K562 (cell line): ENCODE data around the gene SERPIND1. TPM values are rescaled to one million over a fixed set of nuclear protein-coding genes. Genes with fewer than 3 reads are reported as not detected.

Experiments used
- BMI1 ChIP-seq: fragments of 150-350 bp; IDR thresholded peaks from 2 replicates; pipeline ENCODE4 v1.6.1; 2014; ENCODE audit warnings: low read length
- EGR1 ChIP-seq: fragments of 450-650 bp; conservative IDR thresholded peaks from 2 replicates; pipeline ENCODE4 v1.6.1; 2017; ENCODE audit warnings: mild to moderate bottlenecking
- FOXK2 ChIP-seq, 2 experiments: fragments of 450-650 bp; IDR thresholded peaks in 1 of 2; conservative IDR thresholded peaks in 1 of 2; 2 replicates each; pipeline ENCODE4 v1.6.1; 2016; ENCODE audit warnings: low read depth in 2 of 2, mild to moderate bottlenecking in 1 of 2
- GABPB1 ChIP-seq: sonication (generic); formaldehyde crosslinking; IDR thresholded peaks from 2 replicates; pipeline ENCODE4 v1.8.0; 2022; ENCODE audit warnings: mild to moderate bottlenecking, missing genetic modification reagents
- GABPB2 ChIP-seq: fragments of 250-450 bp; sonication (Bioruptor Pico); conservative IDR thresholded peaks from 2 replicates; pipeline ENCODE4 v1.5.1; 2021; ENCODE audit warnings: mild to moderate bottlenecking
- HNRNPL ChIP-seq: fragments of 200-400 bp; formaldehyde crosslinking; IDR thresholded peaks from 2 replicates; pipeline ENCODE4 v1.6.1; 2017; ENCODE audit warnings: low read depth, mild to moderate bottlenecking, low read length
- JUND ChIP-seq, 2 experiments: IDR thresholded peaks; 2 replicates in 1 of 2; 3 replicates in 1 of 2; pipeline ENCODE4 v1.6.1; 2011; ENCODE audit warnings: borderline replicate concordance in 2 of 2, low read depth in 2 of 2, low read length in 2 of 2, improper control_type of control experiment in 1 of 2, missing biosample characterization in 1 of 2, missing genetic modification characterization in 1 of 2, missing genetic modification reagents in 1 of 2
- MAFG ChIP-seq: fragments of 450-650 bp; conservative IDR thresholded peaks from 2 replicates; pipeline ENCODE4 v1.6.1; 2016; ENCODE audit warnings: missing genetic modification characterization, missing compliant biosample characterization
- MTA2 ChIP-seq: fragments of 450-650 bp; IDR thresholded peaks from 2 replicates; pipeline ENCODE4 v1.6.1; 2016; ENCODE audit warnings: low read depth
- PHB2 ChIP-seq: fragments of 450-650 bp; IDR thresholded peaks from 2 replicates; pipeline ENCODE4 v1.6.1; 2017; ENCODE audit warnings: low read depth
- RBFOX2 ChIP-seq: fragments of 200-400 bp; formaldehyde crosslinking; IDR thresholded peaks from 2 replicates; pipeline ENCODE4 v1.6.1; 2017; ENCODE audit warnings: low read depth, mild to moderate bottlenecking, low read length, moderate library complexity
- SIN3A ChIP-seq, 2 experiments: fragments of 150-350 bp in 1 of 2; IDR thresholded peaks; 2 replicates each; pipeline ENCODE4 v1.6.1; 2011 to 2016; ENCODE audit warnings: borderline replicate concordance in 2 of 2, low read depth in 2 of 2, low read length in 2 of 2, mild to moderate bottlenecking in 2 of 2, moderate library complexity in 2 of 2; ENCODE audit not compliant: control insufficient read depth in 1 of 2
- TFAM ChIP-seq: fragments of 250-450 bp; sonication (Bioruptor Pico); conservative IDR thresholded peaks from 2 replicates; pipeline ENCODE4 v1.5.0; 2021; ENCODE audit warnings: mild to moderate bottlenecking, moderate library complexity
- TSC22D4 ChIP-seq: fragments of 450-650 bp; IDR thresholded peaks from 2 replicates; pipeline ENCODE4 v1.6.1; 2016; ENCODE audit warnings: missing genetic modification characterization, missing biosample characterization, control low read depth
- polyA plus RNA-seq, 8 experiments: library from polyadenylated mRNA; depleted of rRNA in 4 of 8; stranded (reverse) in 5 of 8; unstranded in 3 of 8; fragments of >200 nt; fragmentation: Nextera tagmentation in 2 of 8; fragmentation: Illumina TruSeq in 1 of 8; extraction: Ambion mirVana in 2 of 8; extraction: Trizol in 1 of 8; gene quantifications; 2 replicates each; pipeline versions ENCODE4 v1.2.1 to v1.2.3, GENCODE V29; 2011 to 2014; ENCODE audit warnings: inconsistent platforms in 1 of 8, missing spikeins in 1 of 8
- total RNA-seq, 7 experiments: library from RNA; depleted of rRNA in 6 of 7; stranded (reverse); fragments of >200 nt in 6 of 7; fragmentation: Illumina TruSeq in 2 of 7; extraction: Trizol in 2 of 7; gene quantifications; 2 replicates each; pipeline versions ENCODE4 v1.2.1 to v1.2.3, GENCODE V29; 2011 to 2021; ENCODE audit warnings: low replicate concordance in 1 of 7
- TF ChIP-seq, protein P1 (sequence below): sonication (generic); formaldehyde crosslinking; IDR thresholded peaks from 2 replicates; pipeline ENCODE4 v1.8.0; 2023; ENCODE audit warnings: missing genetic modification reagents, mild to moderate bottlenecking, borderline replicate concordance
- TF ChIP-seq, protein P2 (sequence below): fragments of 450-650 bp; IDR thresholded peaks from 2 replicates; pipeline ENCODE4 v1.6.1; 2016; ENCODE audit warnings: borderline replicate concordance
- TF ChIP-seq, protein P3 (sequence below): IDR thresholded peaks from 2 replicates; pipeline ENCODE4 v1.6.1; 2011; ENCODE audit not compliant: insufficient read length; ENCODE audit errors: extremely low read depth
- TF ChIP-seq, protein P4 (sequence below): fragments of 200-800 bp; sonication (Bioruptor generic); IDR thresholded peaks from 2 replicates; pipeline ENCODE4 v1.6.1; 2017; ENCODE audit warnings: missing genetic modification characterization, missing compliant biosample characterization

The SERPIND1 gene
- total and polyA plus RNA-seq, 9 of the 15 experiments (the other 6 are each of a cell fraction or from before 2014, with no cell fraction given) = 0.04 to 0.11 (median 0.09) TPM; not detected in 6

DNA sequence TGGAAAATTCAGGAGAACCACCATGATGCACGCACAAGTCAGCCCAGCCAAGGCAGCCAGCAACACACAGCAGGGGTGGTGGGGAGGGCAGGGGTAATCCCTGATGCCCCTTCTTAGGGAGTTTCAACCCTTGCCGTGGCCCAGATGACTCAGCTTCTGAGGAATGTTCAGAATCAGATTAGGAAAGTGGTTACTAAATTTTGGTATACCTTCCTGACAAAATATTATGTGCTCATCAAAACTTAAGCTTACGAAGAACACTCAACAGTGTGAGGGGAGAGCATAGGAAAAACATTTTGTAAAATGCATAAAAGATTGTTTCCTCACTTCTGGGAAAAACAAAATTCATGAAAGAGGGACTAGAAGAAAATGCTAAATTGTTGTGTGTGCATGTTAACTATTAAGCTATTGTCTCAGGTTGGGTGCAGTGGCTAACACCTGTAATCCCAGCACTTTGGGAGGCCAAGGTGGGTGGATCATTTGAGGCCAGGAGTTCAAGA is 32.1 kb downstream of the SERPIND1 start (continued):
- TF ChIP-seq, protein P1, sequence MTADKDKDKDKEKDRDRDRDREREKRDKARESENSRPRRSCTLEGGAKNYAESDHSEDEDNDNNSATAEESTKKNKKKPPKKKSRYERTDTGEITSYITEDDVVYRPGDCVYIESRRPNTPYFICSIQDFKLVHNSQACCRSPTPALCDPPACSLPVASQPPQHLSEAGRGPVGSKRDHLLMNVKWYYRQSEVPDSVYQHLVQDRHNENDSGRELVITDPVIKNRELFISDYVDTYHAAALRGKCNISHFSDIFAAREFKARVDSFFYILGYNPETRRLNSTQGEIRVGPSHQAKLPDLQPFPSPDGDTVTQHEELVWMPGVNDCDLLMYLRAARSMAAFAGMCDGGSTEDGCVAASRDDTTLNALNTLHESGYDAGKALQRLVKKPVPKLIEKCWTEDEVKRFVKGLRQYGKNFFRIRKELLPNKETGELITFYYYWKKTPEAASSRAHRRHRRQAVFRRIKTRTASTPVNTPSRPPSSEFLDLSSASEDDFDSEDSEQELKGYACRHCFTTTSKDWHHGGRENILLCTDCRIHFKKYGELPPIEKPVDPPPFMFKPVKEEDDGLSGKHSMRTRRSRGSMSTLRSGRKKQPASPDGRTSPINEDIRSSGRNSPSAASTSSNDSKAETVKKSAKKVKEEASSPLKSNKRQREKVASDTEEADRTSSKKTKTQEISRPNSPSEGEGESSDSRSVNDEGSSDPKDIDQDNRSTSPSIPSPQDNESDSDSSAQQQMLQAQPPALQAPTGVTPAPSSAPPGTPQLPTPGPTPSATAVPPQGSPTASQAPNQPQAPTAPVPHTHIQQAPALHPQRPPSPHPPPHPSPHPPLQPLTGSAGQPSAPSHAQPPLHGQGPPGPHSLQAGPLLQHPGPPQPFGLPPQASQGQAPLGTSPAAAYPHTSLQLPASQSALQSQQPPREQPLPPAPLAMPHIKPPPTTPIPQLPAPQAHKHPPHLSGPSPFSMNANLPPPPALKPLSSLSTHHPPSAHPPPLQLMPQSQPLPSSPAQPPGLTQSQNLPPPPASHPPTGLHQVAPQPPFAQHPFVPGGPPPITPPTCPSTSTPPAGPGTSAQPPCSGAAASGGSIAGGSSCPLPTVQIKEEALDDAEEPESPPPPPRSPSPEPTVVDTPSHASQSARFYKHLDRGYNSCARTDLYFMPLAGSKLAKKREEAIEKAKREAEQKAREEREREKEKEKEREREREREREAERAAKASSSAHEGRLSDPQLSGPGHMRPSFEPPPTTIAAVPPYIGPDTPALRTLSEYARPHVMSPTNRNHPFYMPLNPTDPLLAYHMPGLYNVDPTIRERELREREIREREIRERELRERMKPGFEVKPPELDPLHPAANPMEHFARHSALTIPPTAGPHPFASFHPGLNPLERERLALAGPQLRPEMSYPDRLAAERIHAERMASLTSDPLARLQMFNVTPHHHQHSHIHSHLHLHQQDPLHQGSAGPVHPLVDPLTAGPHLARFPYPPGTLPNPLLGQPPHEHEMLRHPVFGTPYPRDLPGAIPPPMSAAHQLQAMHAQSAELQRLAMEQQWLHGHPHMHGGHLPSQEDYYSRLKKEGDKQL (CRISPR knock-in tag) = no peak
- TF ChIP-seq, protein P2, sequence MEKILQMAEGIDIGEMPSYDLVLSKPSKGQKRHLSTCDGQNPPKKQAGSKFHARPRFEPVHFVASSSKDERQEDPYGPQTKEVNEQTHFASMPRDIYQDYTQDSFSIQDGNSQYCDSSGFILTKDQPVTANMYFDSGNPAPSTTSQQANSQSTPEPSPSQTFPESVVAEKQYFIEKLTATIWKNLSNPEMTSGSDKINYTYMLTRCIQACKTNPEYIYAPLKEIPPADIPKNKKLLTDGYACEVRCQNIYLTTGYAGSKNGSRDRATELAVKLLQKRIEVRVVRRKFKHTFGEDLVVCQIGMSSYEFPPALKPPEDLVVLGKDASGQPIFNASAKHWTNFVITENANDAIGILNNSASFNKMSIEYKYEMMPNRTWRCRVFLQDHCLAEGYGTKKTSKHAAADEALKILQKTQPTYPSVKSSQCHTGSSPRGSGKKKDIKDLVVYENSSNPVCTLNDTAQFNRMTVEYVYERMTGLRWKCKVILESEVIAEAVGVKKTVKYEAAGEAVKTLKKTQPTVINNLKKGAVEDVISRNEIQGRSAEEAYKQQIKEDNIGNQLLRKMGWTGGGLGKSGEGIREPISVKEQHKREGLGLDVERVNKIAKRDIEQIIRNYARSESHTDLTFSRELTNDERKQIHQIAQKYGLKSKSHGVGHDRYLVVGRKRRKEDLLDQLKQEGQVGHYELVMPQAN = no peak
- TF ChIP-seq GABPB1 = peak; percentile 32; the same call in 1 of the 2 replicates
- TF ChIP-seq GABPB2 (CRISPR knock-in tag) = no peak
- TF ChIP-seq PHB2 = no peak
- no peak for TF ChIP-seq HNRNPL
- no peak for TF ChIP-seq TFAM (CRISPR knock-in tag)
- TF ChIP-seq SIN3A (IDR thresholded peaks at IDR 0.05; ENCODE audit: borderline replicate concordance in 2 of 2, control insufficient read depth in 1 of 2, low read depth in 2 of 2, low read length in 2 of 2) = no peak
- TF ChIP-seq JUND (IDR thresholded peaks at IDR 0.05; ENCODE audit: borderline replicate concordance, low read depth, low read length) = peak; percentile 95
- TF ChIP-seq JUND (tag; IDR thresholded peaks at IDR 0.05; ENCODE audit: borderline replicate concordance, low read depth, low read length) = peak; percentile 96; the same call in 2 of the 3 replicates
- no peak for TF ChIP-seq FOXK2 (conservative IDR thresholded peaks at IDR 0.05 in 1 of 2, IDR thresholded peaks at IDR 0.05 in 1 of 2; ENCODE audit: low read depth in 2 of 2)
- TF ChIP-seq, protein P3, sequence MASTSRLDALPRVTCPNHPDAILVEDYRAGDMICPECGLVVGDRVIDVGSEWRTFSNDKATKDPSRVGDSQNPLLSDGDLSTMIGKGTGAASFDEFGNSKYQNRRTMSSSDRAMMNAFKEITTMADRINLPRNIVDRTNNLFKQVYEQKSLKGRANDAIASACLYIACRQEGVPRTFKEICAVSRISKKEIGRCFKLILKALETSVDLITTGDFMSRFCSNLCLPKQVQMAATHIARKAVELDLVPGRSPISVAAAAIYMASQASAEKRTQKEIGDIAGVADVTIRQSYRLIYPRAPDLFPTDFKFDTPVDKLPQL = no peak
- TF ChIP-seq, protein P4, sequence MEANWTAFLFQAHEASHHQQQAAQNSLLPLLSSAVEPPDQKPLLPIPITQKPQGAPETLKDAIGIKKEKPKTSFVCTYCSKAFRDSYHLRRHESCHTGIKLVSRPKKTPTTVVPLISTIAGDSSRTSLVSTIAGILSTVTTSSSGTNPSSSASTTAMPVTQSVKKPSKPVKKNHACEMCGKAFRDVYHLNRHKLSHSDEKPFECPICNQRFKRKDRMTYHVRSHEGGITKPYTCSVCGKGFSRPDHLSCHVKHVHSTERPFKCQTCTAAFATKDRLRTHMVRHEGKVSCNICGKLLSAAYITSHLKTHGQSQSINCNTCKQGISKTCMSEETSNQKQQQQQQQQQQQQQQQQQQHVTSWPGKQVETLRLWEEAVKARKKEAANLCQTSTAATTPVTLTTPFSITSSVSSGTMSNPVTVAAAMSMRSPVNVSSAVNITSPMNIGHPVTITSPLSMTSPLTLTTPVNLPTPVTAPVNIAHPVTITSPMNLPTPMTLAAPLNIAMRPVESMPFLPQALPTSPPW (CRISPR knock-in tag) = peak; percentile 48; the same call in 1 of the 2 replicates
- no peak for TF ChIP-seq TSC22D4 (tag)
- no peak for TF ChIP-seq MTA2
- peak; percentile 85 for TF ChIP-seq MAFG
- no peak for TF ChIP-seq EGR1
- TF ChIP-seq RBFOX2 = no peak
- no peak for TF ChIP-seq BMI1
